HepG2 (cell line): ENCODE data around the gene DNAJC11.
"Not testable (repeated sequence)": the region's sequence is repeated elsewhere in the genome, so short reads cannot be mapped to it uniquely, and the experiment has no call there.

Experiments used
- FOXA3 ChIP-seq: IDR thresholded peaks from 2 replicates; pipeline ENCODE4 v1.6.1; 2016; ENCODE audit warnings: missing genetic modification reagents, missing compliant biosample characterization
- SIN3A ChIP-seq: IDR thresholded peaks from 2 replicates; pipeline ENCODE4 v1.6.1; 2011; ENCODE audit warnings: low read depth, mild to moderate bottlenecking, control low read depth, low read length, borderline replicate concordance
- TAF1 ChIP-seq: sonication (generic); formaldehyde crosslinking; IDR thresholded peaks from 2 replicates; pipeline ENCODE4 v1.4.0; 2020; ENCODE audit warnings: missing genetic modification reagents

GRCh38 chr1:6699915-6700314, 1.7 kb downstream of the DNAJC11 start:
- TF ChIP-seq TAF1; SIN3A; FOXA3 (CRISPR knock-in tag): not testable (repeated sequence)
